SK-MEL-5 (cell line): Measurements from ENCODE around the gene FRMD1. TPM values are rescaled to one million over a fixed set of nuclear protein-coding genes. Genes with fewer than 3 reads are reported as not detected.

Source experiments
- DNase-seq: peaks from one replicate; pipeline ENCODE4 v3.0.0-alpha.2; 2016; ENCODE audit warnings: low read depth, low spot score
- in situ Hi-C: cut with HindIII; loops from 2 replicates; pipeline ENCODE4 v1.10.0; 2016; ENCODE audit warnings: low sequenced_read_pairs, high pct_unique_total_duplicates, low pct_unique_long_range_greater_than_20kb
- total RNA-seq: library from RNA; depleted of rRNA; stranded (reverse); fragments of >200 nt; shearing (Covaris generic); gene quantifications from 2 replicates; pipeline ENCODE4 v1.2.3, GENCODE V29; 2014; rRNA removed

FRMD1 gene
- total RNA-seq, 1 experiment from 2014 or later, result not detected

DNA sequence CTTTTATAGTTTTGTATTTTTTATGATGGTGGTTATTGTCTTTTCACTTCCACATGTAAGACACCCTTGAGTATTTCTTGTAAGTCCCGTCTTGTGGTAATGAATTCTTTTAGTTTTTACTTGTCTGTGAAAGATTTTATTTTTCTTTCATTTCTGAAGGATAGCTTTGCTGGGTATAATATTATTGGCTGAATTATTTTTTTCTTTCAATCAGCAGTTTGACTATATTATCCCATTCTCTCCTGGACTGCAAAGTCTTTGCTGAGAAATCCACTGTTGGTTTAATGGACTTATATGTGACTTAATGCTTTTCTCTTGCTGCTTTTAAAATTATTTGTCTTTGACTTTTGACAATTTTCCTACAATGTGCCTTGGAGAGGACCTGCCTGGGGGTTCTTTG lies 67.7 kb downstream of the FRMD1 start:
- in situ Hi-C loops, result no loop called here

GRCh38 chr6:168009331-168009730 lies 69.7 kb downstream of the FRMD1 start:
- in situ Hi-C loops, result no loop called here

More for the DNA sequence above, 67.7 kb downstream of the FRMD1 start:
- DNase-seq, result no peak

GRCh38 chr6:168007592-168008338 lies 71.2 kb downstream of the FRMD1 start:
- DNase-seq, result peak; percentile 73
- in situ Hi-C loops, result no loop called here

More at GRCh38 chr6:168009331-168009730, 69.7 kb downstream of the FRMD1 start:
- no peak for DNase-seq

DNA sequence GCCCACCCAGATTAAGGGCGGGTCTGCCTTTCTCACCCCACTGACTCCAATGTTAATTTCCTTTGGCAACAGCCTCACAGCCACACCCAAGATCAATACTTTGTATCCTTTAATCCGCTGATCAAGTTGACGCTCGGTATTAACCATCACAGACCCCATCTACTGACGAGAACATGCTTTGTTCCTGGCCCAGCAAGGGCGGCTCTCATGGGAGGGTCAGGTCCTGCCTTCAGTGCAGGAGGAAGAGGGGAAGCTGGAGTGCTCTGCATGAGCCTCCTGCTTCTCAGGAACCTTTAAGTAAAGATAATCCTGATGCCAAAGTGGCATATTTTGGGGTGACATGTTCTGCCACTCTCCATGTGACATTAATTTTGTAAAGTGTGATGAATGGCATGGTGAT lies 73.2 kb downstream of the FRMD1 start:
- DNase-seq, result no peak
- in situ Hi-C loops, result no loop called here

DNA sequence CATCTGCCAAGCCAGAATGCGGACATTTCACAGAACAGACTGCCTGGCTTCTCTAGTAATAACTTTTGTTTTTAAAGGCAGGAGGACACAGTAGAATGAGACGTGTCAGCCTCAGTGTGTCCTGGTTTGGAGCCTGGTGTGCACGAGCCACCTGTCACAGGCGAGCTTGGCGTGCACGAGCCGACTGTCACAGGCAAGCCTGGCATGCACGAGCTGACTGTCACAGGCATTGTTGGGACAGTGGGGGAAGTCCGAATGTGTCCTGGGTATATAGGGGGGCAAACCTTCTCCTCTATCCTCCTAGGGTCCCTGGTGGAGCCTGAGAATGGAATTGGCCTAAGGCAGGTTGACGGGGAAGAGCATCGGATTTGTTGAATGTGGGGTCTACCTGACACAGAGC lies 74.1 kb downstream of the FRMD1 start:
- no peak for DNase-seq
- in situ Hi-C loops, result no loop called here

DNA sequence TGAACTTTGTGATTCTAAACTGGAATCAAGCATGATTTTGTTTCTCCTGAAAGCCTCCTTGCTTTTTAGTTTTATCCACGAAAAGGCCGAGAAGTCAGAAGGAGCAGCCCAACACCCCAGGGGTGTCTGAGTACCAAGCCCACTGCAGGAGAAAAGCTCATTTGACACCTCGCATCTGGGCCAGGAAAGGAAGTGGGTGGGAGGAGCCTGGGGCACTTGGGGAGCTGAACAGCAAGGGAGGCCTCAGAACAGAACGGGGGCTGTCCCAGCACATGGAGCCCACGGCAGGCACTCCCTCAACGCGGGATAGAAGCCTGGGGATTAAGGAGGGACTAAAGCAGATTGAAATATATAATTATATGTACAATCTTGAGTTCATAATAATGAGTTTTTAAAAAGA lies 75.0 kb downstream of the FRMD1 start:
- DNase-seq, result no peak
- in situ Hi-C loops, result no loop called here

Other genes starting within 250 kb of the FRMD1 start
- 0.51 TPM in 1 of 2 replicates, not detected in the other for gene KIF25, start 81.5 kb downstream of the FRMD1 start, total RNA-seq
- gene DACT2, start 240.6 kb upstream of the FRMD1 start, total RNA-seq, result not detected in 2 replicates